Right lobe of liver (tissue), 4 donors: ENCODE measurements around the gene AQP12A.

ENCODE experiments used
- CTCF ChIP-seq, 4 donors: fragments of 200-600 bp in 3 of 4; fragments of 450-650 bp in 1 of 4; IDR thresholded peaks; one replicate each; pipeline versions ENCODE4 v1.5.1 to v1.8.0; 2016 to 2022; ENCODE audit warnings: antibody characterized with exemption in 4 of 4, mild to moderate bottlenecking in 2 of 4
- POLR2A ChIP-seq: fragments of 450-650 bp; IDR thresholded peaks from one replicate; pipeline ENCODE4 v1.6.1; 2017; ENCODE audit warnings: antibody characterized with exemption, mild to moderate bottlenecking
- donor health status: DM: no; HTN: no; CAD: no.
- donor health status: DM: no; HTN: no; CAD: no.
- donor health status: DM: no; HTN: yes; CAD: no.

- TF ChIP-seq CTCF (IDR thresholded peaks at IDR 0.05), result no peak
- TF ChIP-seq POLR2A, result no peak
Measured at GRCh38 chr2:240722376-240722775, 30.7 kb downstream of the AQP12A start.
